GM12801 (cell line): ENCODE results near the gene CCNT2.

ENCODE experiments used
- TF ChIP-seq, protein P1 (sequence below): IDR thresholded peaks from one replicate; pipeline ENCODE4 v1.5.1; 2011; ENCODE audit warnings: control low read depth; ENCODE audit not compliant: insufficient read length; ENCODE audit errors: extremely low read depth

CCNT2 gene

DNA sequence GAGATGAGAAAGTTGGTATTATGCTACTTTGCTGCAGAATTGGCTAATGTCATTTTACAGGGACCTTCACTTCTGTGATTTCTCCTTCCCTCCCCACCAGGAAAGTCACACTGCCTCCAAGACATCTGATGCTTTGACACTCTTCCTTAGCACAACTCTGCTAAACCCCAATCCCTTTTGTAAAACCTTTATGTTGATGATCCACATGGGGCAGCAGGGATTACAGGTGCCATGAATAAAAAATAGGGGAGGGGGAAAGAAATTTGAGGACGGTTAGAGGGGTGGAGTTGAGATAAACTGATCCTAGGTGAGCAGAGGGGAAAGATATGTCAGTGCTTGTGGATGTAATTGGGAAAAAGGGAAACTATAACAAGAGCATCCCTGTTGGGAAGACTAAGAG lies 26.4 kb downstream of the CCNT2 start:
- TF ChIP-seq, protein P1, sequence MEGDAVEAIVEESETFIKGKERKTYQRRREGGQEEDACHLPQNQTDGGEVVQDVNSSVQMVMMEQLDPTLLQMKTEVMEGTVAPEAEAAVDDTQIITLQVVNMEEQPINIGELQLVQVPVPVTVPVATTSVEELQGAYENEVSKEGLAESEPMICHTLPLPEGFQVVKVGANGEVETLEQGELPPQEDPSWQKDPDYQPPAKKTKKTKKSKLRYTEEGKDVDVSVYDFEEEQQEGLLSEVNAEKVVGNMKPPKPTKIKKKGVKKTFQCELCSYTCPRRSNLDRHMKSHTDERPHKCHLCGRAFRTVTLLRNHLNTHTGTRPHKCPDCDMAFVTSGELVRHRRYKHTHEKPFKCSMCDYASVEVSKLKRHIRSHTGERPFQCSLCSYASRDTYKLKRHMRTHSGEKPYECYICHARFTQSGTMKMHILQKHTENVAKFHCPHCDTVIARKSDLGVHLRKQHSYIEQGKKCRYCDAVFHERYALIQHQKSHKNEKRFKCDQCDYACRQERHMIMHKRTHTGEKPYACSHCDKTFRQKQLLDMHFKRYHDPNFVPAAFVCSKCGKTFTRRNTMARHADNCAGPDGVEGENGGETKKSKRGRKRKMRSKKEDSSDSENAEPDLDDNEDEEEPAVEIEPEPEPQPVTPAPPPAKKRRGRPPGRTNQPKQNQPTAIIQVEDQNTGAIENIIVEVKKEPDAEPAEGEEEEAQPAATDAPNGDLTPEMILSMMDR: no peak

GRCh38 chr2:134946073-134946472 lies 27.5 kb downstream of the CCNT2 start:
- TF ChIP-seq, protein P1: no peak

- TF ChIP-seq, protein P1: no peak
Observed at GRCh38 chr2:134949981-134950708, 31.5 kb downstream of the CCNT2 start.

DNA sequence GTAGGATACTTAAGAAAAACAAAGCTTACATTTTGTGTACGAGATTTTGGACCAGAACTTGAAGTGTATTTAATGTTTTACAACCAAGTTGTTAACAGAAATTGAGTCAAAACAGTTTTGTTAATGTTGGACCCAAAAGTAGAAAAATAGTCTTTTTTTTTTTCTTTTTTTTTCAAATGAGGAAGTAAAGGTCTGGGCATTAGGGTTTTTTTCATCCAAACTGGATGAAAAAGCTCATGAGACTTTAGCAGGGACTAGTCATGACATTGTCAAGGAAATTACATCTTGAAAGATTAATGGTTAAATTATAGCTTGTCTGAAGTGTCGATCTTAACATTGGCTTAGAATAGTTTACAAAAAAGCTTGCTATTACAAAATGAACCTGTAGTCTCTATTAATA lies 32.3 kb downstream of the CCNT2 start:
- TF ChIP-seq, protein P1: no peak

GRCh38 chr2:134952608-134953007 lies 34.0 kb downstream of the CCNT2 start:
- TF ChIP-seq, protein P1: no peak

DNA sequence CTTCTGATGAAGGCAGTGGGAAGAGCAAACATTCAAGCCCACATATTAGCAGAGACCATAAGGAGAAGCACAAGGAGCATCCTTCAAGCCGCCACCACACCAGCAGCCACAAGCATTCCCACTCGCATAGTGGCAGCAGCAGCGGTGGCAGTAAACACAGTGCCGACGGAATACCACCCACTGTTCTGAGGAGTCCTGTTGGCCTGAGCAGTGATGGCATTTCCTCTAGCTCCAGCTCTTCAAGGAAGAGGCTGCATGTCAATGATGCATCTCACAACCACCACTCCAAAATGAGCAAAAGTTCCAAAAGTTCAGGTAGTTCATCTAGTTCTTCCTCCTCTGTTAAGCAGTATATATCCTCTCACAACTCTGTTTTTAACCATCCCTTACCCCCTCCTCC lies 35.4 kb downstream of the CCNT2 start:
- TF ChIP-seq, protein P1: no peak

GRCh38 chr2:134955744-134956143 lies 37.1 kb downstream of the CCNT2 start:
- TF ChIP-seq, protein P1: no peak

DNA sequence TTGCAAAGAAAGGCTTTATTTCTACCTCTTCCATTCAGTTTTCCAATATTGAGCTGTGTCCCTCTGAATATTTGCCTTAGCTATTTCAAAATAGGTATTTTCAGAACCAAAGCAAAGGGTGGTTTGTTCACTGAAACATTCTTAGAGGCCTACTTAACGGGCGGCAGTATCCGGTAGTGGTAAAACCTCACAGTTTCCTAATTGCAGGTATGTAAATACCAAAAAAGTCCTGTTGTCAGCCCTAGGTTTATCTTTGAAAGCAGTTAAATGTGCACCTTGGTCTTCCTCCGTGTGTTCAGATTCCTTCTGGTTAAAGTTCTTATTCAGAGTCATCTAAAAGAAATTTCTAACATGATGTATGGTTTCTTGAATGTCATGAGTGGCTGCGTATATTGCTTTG lies 38.9 kb downstream of the CCNT2 start:
- TF ChIP-seq, protein P1: no peak
